ENCODE measurements around the gene COL21A1.

DNA sequence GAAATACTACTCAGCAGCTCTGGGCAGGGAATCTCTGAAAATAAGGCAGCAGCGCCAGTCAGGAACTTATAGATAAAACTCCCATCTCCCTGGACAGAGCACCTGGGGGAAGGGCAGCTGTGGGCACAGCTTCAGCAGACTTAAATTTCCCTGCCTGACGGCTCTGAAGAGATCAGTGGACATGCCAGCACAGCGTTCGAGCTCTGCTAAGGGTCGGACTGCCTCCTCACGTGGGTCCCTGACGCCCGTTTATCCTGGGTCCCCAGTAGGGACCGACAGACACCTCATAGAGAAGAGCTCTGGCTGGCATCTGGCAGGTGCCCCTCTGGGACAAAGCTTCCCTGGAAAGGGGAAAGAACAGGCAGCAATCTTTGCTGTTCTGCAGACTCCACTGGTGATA lies 59.0 kb downstream of the COL21A1 start:
- TF ChIP-seq CTCF (IDR thresholded peaks at IDR 0.05) = no peak
- no peak for TF ChIP-seq POLR2AphosphoS5 (IDR thresholded peaks at IDR 0.05)
